HCT116 (cell line): ENCODE data around the gene TCP11.

ENCODE experiments used
- EGR1 ChIP-seq: IDR thresholded peaks from 2 replicates; pipeline ENCODE4 v1.6.1; 2012; ENCODE audit warnings: low read depth
- EZH2 ChIP-seq: fragments of 200-600 bp; sonication (generic); IDR thresholded peaks from 2 replicates; pipeline ENCODE4 v1.6.1; 2017; ENCODE audit warnings: antibody characterized with exemption, mixed run types
- POLR2A ChIP-seq: IDR thresholded peaks from 2 replicates; pipeline ENCODE4 v1.7.0; 2011; ENCODE audit warnings: borderline replicate concordance; ENCODE audit not compliant: insufficient read depth, insufficient read length; ENCODE audit errors: extremely low read depth
- POLR2AphosphoS5 ChIP-seq: IDR thresholded peaks from 2 replicates; pipeline ENCODE4 v1.6.1; 2011; ENCODE audit warnings: mild to moderate bottlenecking, low read depth, low read length, moderate library complexity
- RAD21 ChIP-seq: IDR thresholded peaks from 2 replicates; pipeline ENCODE4 v1.6.1; 2012; ENCODE audit warnings: low read depth, mild to moderate bottlenecking
- SIN3A ChIP-seq: IDR thresholded peaks from 2 replicates; pipeline ENCODE4 v1.6.1; 2012; ENCODE audit warnings: low read depth
- YY1 ChIP-seq: IDR thresholded peaks from 2 replicates; pipeline ENCODE4 v1.6.1; 2011; ENCODE audit warnings: low read length, low read depth, moderate library complexity, mild to moderate bottlenecking; ENCODE audit not compliant: insufficient replicate concordance; ENCODE audit errors: extremely low read depth
- ZFX ChIP-seq: fragments of 450-650 bp; IDR thresholded peaks from 2 replicates; pipeline ENCODE4 v1.6.1; 2017
- ZNF274 ChIP-seq: fragments of 200-500 bp; sonication (Bioruptor generic); IDR thresholded peaks from 2 replicates; pipeline ENCODE4 v1.6.1; 2014; ENCODE audit warnings: mild to moderate bottlenecking, low read depth, low read length, inconsistent platforms
- TF ChIP-seq, protein P1 (sequence below), 3 experiments: fragments of 200-600 bp in 1 of 3; sonication (generic) in 1 of 3; IDR thresholded peaks in 2 of 3; conservative IDR thresholded peaks in 1 of 3; 2 replicates each; pipeline ENCODE4 v1.5.1; 2012 to 2017; ENCODE audit warnings: low read depth in 2 of 3, low read length in 2 of 3, antibody characterized with exemption in 1 of 3, borderline replicate concordance in 1 of 3, control low read depth in 1 of 3, mild to moderate bottlenecking in 1 of 3, mixed read lengths in 1 of 3, mixed run types in 1 of 3, moderate library complexity in 1 of 3; ENCODE audit not compliant: insufficient read depth in 1 of 3
- TF ChIP-seq, protein P2 (sequence below): IDR thresholded peaks from 2 replicates; pipeline ENCODE4 v1.6.1; 2012
- TF ChIP-seq, protein P3 (sequence below): IDR thresholded peaks from 2 replicates; pipeline ENCODE4 v1.6.1; 2012; ENCODE audit warnings: low read depth

DNA sequence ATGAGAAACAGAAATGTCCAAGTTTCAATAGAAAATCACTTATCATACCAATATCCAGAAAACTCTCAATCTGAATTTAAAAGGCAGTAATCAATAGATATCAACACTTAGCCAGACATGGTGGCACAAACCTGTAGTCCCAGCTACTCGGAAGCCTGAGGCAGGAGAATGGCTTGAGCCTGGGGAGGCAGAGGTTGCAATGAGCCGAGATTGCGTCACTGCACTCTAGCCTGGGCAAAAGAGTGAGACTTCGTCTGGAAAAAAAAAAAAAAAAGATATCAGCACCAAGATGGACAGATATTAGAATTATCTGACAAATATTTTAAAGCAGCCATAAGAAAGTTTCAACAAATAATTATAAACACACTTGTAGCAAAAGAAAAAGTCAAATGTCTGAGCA lies 47.0 kb downstream of the TCP11 start:
- TF ChIP-seq POLR2A (no peak), ZNF274 (no peak), EZH2 (no peak), POLR2AphosphoS5 (no peak), EGR1 (no peak), RAD21 (no peak), SIN3A (no peak), YY1 (no peak), ZFX (no peak)
- TF ChIP-seq, protein P1, sequence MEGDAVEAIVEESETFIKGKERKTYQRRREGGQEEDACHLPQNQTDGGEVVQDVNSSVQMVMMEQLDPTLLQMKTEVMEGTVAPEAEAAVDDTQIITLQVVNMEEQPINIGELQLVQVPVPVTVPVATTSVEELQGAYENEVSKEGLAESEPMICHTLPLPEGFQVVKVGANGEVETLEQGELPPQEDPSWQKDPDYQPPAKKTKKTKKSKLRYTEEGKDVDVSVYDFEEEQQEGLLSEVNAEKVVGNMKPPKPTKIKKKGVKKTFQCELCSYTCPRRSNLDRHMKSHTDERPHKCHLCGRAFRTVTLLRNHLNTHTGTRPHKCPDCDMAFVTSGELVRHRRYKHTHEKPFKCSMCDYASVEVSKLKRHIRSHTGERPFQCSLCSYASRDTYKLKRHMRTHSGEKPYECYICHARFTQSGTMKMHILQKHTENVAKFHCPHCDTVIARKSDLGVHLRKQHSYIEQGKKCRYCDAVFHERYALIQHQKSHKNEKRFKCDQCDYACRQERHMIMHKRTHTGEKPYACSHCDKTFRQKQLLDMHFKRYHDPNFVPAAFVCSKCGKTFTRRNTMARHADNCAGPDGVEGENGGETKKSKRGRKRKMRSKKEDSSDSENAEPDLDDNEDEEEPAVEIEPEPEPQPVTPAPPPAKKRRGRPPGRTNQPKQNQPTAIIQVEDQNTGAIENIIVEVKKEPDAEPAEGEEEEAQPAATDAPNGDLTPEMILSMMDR (IDR thresholded peaks at IDR 0.05 in 2 of 3, conservative IDR thresholded peaks at IDR 0.05 in 1 of 3; ENCODE audit: borderline replicate concordance in 1 of 3, insufficient read depth in 1 of 3, low read depth in 2 of 3, low read length in 2 of 3): no peak
- TF ChIP-seq, protein P2, sequence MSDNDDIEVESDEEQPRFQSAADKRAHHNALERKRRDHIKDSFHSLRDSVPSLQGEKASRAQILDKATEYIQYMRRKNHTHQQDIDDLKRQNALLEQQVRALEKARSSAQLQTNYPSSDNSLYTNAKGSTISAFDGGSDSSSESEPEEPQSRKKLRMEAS: no peak
- TF ChIP-seq, protein P3, sequence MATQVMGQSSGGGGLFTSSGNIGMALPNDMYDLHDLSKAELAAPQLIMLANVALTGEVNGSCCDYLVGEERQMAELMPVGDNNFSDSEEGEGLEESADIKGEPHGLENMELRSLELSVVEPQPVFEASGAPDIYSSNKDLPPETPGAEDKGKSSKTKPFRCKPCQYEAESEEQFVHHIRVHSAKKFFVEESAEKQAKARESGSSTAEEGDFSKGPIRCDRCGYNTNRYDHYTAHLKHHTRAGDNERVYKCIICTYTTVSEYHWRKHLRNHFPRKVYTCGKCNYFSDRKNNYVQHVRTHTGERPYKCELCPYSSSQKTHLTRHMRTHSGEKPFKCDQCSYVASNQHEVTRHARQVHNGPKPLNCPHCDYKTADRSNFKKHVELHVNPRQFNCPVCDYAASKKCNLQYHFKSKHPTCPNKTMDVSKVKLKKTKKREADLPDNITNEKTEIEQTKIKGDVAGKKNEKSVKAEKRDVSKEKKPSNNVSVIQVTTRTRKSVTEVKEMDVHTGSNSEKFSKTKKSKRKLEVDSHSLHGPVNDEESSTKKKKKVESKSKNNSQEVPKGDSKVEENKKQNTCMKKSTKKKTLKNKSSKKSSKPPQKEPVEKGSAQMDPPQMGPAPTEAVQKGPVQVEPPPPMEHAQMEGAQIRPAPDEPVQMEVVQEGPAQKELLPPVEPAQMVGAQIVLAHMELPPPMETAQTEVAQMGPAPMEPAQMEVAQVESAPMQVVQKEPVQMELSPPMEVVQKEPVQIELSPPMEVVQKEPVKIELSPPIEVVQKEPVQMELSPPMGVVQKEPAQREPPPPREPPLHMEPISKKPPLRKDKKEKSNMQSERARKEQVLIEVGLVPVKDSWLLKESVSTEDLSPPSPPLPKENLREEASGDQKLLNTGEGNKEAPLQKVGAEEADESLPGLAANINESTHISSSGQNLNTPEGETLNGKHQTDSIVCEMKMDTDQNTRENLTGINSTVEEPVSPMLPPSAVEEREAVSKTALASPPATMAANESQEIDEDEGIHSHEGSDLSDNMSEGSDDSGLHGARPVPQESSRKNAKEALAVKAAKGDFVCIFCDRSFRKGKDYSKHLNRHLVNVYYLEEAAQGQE: no peak
